RWPE2 (cell line): ENCODE data around the gene KATNAL1.
"Not testable (repeated sequence)": the region's sequence is repeated elsewhere in the genome, so short reads cannot be mapped to it uniquely, and the experiment has no call there.

Source experiments
- ATAC-seq: fragments of 200-7000 bp; cut with Tn5 transposase; 3 replicates; pipeline ENCODE4 v1.9.1; 2021; ENCODE audit warnings: low read depth
- DNase-seq: peaks from one replicate; pipeline ENCODE4 v3.0.0-alpha.2; 2020; ENCODE audit warnings: low spot score
- H3K27ac ChIP-seq: fragments of 450-650 bp; 2 replicates; pipeline ENCODE4 v1.5.1; 2017; ENCODE audit warnings: mild to moderate bottlenecking; ENCODE audit not compliant: poor library complexity, severe bottlenecking
- H3K27me3 ChIP-seq: fragments of 250-450 bp; sonication (Bioruptor Pico); 2 replicates; pipeline ENCODE4 v1.5.1; 2021; ENCODE audit warnings: mild to moderate bottlenecking, moderate library complexity; ENCODE audit not compliant: insufficient read depth, poor library complexity, severe bottlenecking
- H3K36me3 ChIP-seq: fragments of 250-450 bp; sonication (Bioruptor Pico); 2 replicates; pipeline ENCODE4 v1.5.1; 2020; ENCODE audit warnings: low read depth, mild to moderate bottlenecking, moderate library complexity
- H3K4me1 ChIP-seq: fragments of 250-450 bp; sonication (Bioruptor Pico); 2 replicates; pipeline ENCODE4 v1.5.1; 2021; ENCODE audit warnings: mild to moderate bottlenecking, moderate library complexity; ENCODE audit not compliant: insufficient read depth, poor library complexity, severe bottlenecking
- H3K4me3 ChIP-seq: fragments of 250-450 bp; sonication (Bioruptor Pico); 2 replicates; pipeline ENCODE4 v1.5.1; 2021; ENCODE audit warnings: mild to moderate bottlenecking, moderate library complexity; ENCODE audit not compliant: severe bottlenecking
- H3K9me3 ChIP-seq: fragments of 250-450 bp; sonication (Bioruptor Pico); 2 replicates; pipeline ENCODE4 v1.5.1; 2021; ENCODE audit warnings: mild to moderate bottlenecking, moderate library complexity; ENCODE audit not compliant: severe bottlenecking
- TF ChIP-seq, protein P1 (sequence below): fragments of 450-650 bp; IDR thresholded peaks from one replicate; pipeline ENCODE4 v1.5.1; 2017; ENCODE audit warnings: mild to moderate bottlenecking, moderate library complexity; ENCODE audit not compliant: poor library complexity, severe bottlenecking

The KATNAL1 gene

DNA sequence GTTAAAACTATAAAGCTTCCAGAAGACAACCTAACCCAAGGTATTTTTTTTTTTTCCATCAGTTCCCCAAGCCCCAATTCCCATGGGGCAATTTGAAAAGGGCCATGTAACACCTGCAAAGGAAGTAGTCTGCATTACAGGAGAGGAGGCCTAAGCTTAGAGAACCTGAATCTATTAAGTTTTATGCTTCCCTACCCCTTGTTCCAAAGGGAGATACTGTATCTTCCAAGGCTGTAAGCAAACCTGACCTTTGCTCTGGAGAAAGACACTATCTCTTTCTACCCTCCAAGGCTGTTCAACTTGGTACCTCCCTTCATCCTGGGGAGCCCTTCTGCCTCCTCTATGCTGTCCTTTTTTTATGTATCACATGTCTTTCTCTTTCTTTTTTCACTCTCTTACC lies 15.0 kb downstream of the KATNAL1 start:
- H3K4me1 ChIP-seq, result no peaks in the 10 kb centered on the region
- ATAC-seq, result no peak
- H3K9me3 ChIP-seq, result no peaks in the 10 kb centered on the region
- no peak for DNase-seq
- no peaks in the 10 kb centered on the region for H3K36me3 ChIP-seq
- no peak overlapping the region for H3K4me3 ChIP-seq
- H3K27me3 ChIP-seq, result no peaks in the 10 kb centered on the region
- TF ChIP-seq, protein P1, sequence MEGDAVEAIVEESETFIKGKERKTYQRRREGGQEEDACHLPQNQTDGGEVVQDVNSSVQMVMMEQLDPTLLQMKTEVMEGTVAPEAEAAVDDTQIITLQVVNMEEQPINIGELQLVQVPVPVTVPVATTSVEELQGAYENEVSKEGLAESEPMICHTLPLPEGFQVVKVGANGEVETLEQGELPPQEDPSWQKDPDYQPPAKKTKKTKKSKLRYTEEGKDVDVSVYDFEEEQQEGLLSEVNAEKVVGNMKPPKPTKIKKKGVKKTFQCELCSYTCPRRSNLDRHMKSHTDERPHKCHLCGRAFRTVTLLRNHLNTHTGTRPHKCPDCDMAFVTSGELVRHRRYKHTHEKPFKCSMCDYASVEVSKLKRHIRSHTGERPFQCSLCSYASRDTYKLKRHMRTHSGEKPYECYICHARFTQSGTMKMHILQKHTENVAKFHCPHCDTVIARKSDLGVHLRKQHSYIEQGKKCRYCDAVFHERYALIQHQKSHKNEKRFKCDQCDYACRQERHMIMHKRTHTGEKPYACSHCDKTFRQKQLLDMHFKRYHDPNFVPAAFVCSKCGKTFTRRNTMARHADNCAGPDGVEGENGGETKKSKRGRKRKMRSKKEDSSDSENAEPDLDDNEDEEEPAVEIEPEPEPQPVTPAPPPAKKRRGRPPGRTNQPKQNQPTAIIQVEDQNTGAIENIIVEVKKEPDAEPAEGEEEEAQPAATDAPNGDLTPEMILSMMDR, result no peak
- H3K27ac ChIP-seq, result no peak overlapping the region

- Histone ChIP-seq H3K4me1 (no peaks in the 10 kb centered on the region), H3K27ac (no peak overlapping the region), H3K36me3 (no peaks in the 10 kb centered on the region), H3K4me3 (no peak overlapping the region), H3K27me3 (no peaks in the 10 kb centered on the region), H3K9me3 (no peaks in the 10 kb centered on the region)
- ATAC-seq, result no peak
- TF ChIP-seq, protein P1, result no peak
- no peak for DNase-seq
These were observed 16.4 kb downstream of the KATNAL1 start for GRCh38 chr13:30290812-30291436.

GRCh38 chr13:30289533-30289932 lies 17.8 kb downstream of the KATNAL1 start:
- TF ChIP-seq, protein P1, result no peak
- Histone ChIP-seq H3K27me3 (no peaks in the 10 kb centered on the region), H3K9me3 (no peaks in the 10 kb centered on the region), H3K4me1 (no peaks in the 10 kb centered on the region), H3K27ac (no peak overlapping the region), H3K4me3 (no peak overlapping the region), H3K36me3 (no peaks in the 10 kb centered on the region)
- ATAC-seq (no peak), DNase-seq (no peak)

GRCh38 chr13:30286059-30286458 lies 21.3 kb downstream of the KATNAL1 start:
- not testable (repeated sequence) for ATAC-seq, H3K27me3 ChIP-seq, H3K4me3 ChIP-seq, H3K9me3 ChIP-seq, DNase-seq, H3K27ac ChIP-seq, H3K4me1 ChIP-seq
- H3K36me3 ChIP-seq, result peaks cover 11% of the 10 kb centered on the region

- TF ChIP-seq, protein P1, result no peak
- H3K4me3 ChIP-seq, result no peak overlapping the region
- no peaks in the 10 kb centered on the region for H3K27me3 ChIP-seq
- no peaks in the 10 kb centered on the region for H3K4me1 ChIP-seq
- ATAC-seq (no peak), DNase-seq (no peak)
- no peak overlapping the region for H3K27ac ChIP-seq
- no peaks in the 10 kb centered on the region for H3K9me3 ChIP-seq
- peaks cover 33% of the 10 kb centered on the region for H3K36me3 ChIP-seq
These were observed 31.2 kb downstream of the KATNAL1 start for GRCh38 chr13:30276178-30276577.
